ENCODE measurements around the gene METTL25B.
"Not testable (repeated sequence)": the region's sequence is repeated elsewhere in the genome, so short reads cannot be mapped to it uniquely, and the experiment has no call there.

The METTL25B gene

DNA sequence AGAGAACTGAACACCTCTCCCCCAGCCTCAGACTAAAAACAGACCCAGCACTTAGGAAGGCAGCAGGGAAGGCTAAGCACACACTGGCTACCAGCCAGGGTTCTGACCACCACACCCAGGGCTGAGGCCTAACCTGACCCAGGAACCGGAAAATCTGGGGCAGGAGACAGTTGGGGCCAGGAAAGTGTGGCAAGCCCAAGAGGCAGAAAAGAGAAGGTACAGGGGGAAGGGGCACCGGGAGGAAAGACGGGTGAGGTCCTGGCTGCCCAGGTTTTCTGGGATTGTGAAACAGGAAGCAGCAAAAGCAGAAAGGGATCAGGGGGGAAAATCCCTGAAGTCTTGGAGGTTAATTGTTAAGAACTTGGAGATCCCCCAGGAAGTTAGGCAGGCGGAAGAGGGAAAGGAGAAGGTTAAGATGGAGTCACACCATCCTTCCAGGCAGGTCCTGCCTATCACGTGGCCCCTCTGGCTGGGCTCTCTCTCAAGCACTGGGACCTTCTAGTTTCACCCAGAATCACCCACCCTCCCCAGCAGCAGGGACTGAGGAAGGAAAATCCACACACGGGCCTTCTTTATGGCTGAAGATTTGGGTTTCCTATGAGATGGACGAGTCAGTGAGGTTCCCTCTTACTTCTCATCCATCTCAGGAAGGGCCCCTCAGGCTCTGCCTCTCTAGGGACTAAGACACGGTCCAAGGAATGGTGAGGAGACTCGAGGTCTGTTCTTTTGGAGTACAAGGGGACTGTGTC, 20.6 kb downstream of the METTL25B start:
- DNase-seq (ENCODE audit: low read depth in 2 of 2), result no peak

DNA sequence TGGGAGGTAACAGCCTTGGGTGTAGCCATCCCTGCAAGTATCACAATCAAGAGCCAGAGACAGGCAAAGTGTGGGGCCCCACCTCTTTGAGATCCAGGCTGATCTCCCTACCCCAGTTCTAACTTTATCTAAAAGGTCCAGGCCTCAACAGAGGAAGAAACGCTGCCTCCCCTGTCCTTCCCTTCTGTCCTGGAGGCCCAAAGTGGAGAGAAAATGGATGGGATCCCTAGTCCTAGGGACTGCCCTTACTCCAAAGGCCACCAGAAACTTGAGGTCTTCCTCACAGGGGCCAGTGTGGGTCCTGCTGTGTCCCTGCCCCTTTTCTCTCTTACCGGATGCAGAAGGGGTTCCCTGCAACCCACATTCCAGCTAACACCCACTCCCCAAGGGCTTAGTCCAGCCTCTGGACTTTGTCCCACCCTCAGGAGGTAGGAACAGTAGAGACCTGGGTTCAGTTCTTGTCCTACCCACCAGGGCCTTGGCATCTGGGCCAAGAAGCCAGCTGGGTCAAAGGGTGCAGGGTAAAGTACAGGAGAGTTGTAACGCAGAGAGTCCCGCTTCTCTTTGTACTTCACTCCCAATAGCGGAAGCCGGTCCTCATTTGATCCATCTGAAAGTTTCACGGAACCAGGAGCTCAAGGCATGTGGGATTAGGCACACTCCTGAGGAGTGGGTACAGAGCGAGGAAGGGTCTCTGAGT, 21.3 kb downstream of the METTL25B start:
- DNase-seq (ENCODE audit: low read depth in 2 of 2), result no peak

DNA sequence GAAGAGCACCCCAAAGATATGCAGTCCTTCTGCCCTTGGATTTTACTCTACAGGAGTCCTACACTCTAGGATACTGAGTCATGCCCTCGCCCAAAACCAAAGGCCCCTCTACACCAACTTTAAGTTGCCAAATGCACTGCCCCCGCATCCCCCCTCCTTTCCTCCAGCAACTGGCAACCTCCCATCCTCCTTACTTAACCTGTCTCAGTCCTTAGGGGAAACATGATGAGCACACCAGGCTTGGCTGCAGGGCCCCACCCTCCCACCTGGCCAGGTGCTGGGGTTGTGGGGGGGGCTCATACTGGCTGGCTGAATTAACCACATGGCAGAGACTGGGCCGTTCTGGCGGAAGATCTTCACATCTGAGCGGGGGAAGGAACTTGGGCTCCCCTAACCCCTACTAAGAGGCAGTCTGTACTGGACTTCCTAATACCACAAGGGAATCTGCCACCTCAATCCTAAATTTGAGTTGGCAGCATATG, 22.0 kb downstream of the METTL25B start:
- DNase-seq (ENCODE audit: low read depth in 2 of 2), result no peak

DNA sequence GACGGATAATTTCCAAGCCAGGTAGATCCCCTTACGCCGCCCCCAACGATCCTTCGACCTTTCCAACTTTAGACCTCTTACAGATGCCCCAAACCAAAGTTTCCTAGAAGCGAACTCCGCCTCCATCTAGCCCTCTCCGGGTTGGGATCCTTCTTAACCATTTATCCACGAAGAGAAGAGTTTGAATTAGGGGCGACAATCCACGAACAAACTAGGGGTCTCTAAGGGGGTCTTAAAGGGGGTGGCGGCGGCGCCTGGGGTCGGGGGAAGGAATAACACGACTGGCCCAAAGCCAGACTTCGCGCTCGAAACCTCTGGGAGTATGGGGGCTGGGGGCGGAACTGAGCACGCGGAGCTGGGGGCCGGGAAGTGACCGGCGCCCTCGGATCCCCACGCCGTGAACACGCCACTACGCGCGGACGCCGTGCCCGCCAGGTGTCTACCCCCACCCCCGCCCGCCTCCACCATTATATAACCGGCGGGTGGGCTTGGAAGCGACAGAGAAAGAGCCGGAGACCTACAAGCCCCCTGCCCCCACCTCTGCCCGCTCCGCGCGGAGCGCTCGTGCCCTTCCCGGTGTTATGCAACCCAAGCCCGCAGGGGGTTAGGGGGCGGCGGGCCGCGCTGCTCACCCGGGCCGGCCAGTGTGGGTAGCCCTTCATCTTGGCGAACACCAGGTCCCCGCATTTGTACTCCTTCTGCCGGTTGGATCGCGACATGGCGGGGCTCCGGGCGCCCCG, 22.6 kb downstream of the METTL25B start:
- DNase-seq (ENCODE audit: low read depth in 2 of 2), result no peak

DNA sequence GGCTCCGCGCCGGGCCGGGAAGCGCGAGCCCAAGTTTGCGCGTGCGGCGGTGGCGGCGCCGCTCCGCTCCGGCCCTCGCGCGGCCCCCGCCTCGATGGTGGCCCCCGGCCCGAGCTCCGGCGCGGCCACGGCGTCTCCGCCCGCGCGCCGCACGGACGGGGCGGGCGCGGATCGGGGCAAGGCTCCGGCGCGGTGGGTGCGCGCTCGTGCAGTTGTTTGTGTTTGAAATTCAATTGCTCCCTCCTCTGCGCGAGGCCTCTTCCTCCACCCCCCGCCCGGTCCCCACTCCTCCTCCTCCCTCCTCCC, 23.1 kb downstream of the METTL25B start, which contains the start of gene HDGF:
HDGF (minus strand) TSS at position 225 of the 306 bp plus-strand sequence. CDS start 246 bp downstream, outside the sequence.
- no peak for DNase-seq (ENCODE audit: low read depth in 2 of 2)

DNA sequence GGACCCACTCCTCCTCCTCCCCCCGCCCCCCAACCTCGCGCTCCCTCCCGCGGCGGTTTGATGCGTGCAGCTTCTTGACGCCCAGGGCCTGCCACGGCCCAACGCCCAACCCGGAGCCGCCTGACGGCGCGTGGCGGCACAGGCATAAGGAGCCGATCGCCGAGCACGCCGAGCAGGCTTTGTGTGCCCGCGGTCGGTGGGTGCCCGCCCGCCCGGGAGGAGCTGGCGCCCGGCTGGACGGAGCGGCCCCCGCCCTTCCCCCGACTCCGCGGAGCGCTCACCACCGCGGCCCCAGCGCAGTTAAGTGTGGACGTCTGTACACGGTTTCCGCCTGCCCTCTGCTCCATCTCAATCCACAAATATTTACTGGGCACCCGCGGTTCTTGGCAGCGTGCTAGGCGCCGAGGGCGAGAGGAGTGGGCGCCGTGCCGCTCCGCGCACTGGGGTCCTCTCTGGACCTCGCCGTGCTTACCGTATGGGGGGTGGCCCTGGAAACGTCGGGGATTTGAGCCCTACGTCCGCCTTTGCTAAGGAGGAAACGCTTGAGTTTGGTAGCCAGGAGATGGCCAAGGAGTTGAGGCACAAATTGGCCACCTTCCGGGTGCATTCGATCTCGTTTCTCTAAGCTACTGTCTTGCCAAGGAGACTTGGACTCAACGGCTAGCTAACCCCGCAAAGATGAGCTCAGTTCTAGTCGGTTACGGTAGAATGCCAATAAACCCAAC, 23.6 kb downstream of the METTL25B start:
- DNase-seq (ENCODE audit: low read depth in 2 of 2), result peak; percentile 92 to 95

DNA sequence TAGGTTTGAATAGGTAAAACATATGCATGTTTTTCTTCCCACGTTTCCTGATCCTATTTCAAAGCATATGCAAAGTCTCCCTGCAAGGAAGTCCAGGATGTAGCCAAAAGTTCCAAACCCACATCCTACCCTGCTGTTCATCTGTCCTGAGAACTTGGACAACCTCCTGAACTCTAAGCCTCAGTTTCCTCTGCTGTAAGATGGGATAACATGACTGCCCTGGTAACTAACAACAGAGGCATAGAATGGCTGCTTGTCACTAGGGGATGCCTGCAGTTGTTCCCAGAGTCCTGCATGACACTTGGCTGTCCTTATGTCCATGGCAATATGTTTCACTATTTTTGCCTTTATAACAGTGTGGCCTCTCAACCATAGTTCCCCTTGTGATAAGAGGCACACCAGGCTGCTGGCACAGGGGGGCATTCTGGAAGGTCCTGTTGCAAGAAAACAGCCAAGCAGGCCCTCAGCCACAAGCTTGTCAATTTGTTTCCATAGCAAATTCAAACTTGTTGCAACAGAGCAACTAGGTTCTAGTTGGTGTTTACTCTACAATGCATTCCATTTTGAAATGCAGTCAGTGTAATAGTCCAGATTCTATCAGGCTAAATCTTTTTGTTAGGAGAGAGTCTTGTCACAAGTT, 24.7 kb downstream of the METTL25B start:
- DNase-seq (ENCODE audit: low read depth in 2 of 2), result no peak

DNA sequence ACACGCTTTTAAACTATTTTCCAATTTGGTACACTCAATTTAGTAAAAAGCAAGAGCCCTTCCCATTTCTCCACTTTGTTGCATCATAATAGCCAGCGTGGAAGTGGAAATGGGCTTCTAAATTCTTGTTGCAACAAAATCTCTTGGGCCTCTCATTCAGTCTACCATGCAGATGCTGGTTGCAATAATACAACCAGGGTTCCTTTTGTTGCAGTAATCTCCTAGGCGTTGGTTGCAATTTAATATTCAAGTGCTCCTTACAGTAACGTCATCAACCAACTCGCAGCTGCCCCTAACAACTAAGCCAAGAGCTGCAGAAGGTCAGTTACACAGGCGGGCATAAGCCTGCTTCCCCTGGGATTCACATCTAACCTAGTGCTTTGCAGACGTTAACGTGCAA, 25.9 kb downstream of the METTL25B start:
- DNase-seq (ENCODE audit: low read depth in 2 of 2), result no peak

DNA sequence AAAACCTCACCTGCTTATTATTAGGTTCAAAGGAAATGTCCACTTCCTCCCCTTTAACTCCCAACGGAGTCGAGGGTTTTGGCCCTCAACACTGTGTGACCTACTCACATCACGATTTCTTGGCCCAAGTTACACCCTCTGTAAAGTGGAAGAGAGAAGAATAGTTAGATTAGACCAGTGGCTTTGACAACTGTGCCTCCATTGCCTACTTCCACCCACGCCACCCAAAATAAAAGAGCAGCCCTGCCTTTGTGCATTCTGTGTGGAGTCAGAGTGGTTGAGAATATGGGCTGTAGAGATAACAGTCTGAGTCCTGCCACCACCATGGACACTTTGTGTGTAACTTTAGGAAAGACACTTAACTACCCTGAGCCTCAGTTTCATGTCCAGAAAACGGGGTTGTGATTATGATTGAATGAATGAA, 27.3 kb downstream of the METTL25B start:
- DNase-seq (ENCODE audit: low read depth in 2 of 2), result no peak

DNA sequence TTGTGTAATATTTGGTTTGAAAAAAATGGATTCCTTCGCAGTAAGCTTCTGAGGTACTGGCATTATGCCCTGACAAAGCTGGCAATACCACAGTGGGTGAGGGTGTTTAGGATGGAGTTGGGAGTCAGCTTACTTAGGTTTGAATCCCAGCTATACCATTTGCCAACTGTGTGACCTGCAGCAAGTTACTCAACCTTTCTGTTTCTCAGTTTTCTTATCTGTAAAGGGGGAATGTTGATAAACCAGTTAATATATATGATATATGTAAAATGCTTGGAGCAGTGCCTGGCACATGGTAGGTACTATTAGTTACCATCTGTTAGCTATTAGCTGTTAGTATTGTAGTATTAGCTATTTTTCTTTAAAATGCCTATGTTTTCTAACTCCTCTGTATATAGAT, 28.1 kb downstream of the METTL25B start:
- DNase-seq (ENCODE audit: low read depth in 2 of 2), result no peak

DNA sequence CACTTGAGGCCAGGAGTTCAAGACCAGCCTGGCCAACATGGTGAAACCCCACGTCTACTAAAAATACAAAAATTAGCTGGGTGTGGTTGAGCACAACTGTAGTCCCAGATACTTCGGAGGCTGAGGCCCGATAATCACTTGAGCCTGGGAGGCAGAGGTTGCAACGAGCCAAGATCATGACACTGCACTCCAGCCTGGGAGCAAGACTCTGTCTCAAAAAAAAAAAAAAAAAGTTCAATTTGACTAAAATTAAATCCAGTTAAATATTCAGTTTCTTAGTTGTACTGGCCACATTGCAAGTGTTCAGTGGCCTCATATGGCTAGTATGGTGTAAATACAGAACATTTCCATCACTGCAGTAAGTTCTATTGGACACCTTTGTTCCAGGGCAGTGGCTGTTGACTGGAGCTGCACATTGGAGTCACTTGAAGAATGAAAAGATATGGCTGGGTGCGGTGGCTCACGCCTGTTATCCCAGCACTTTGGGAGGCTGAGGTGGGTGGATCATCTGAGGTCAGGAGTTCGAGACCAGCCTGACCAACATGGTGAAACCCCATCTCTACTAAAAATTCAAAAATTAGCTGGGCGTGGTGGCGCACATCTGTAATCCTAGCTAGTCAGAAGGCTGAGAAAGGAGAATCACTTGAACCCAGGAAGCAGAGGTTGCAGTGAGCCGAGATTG, 29.4 kb downstream of the METTL25B start:
- DNase-seq (ENCODE audit: low read depth in 2 of 2), result not testable (repeated sequence)

DNA sequence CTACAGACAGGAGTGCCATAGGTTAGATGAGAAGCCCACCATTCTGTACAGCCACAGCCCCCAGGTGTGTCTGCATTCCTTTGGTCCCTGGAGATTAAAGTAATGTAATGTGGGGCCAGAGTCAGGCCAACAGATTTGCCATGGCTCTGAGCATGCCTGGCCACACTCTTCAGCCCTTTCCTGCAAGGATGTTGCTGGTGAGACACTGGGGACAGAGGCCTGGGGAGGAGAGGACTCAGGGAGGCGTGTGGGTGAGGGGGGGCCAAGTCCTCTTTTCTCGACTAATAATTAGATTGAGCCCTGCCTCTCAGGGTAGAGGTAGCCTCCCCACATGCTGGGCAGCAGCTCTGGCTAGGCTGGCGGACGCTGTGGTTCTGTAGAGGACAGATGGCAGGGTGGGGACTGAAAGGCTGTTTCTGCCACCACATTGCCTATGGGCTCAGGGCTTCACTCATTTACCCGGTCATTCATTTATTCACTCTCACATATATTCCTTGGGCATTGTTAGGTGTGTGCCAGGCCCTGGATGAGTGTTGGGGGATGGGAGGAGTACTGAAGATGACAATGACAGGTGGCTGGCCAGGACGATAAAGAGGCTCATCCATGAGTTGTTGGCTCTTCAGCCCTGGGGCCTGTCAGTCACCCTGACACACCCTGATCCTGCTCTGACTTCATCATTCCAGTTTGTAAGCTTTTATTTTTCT, 32.0 kb downstream of the METTL25B start:
- DNase-seq (ENCODE audit: low read depth in 2 of 2), result no peak

DNA sequence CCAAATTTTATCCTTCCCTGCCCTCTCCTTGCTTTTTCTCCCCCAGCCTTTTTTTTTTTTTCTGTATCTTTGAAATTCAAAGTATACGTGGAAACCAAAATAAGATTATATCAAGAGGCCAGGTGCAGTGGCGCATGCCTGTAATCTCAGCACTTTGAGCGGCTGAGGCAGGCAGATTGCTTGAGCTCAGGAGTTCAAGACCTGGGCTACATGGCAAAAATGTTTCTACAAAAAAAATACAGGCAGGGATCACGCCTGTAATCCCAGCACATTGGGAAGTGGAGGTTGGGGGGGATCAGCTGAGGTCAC, 32.5 kb downstream of the METTL25B start:
- no peak for DNase-seq (ENCODE audit: low read depth in 2 of 2)

DNA sequence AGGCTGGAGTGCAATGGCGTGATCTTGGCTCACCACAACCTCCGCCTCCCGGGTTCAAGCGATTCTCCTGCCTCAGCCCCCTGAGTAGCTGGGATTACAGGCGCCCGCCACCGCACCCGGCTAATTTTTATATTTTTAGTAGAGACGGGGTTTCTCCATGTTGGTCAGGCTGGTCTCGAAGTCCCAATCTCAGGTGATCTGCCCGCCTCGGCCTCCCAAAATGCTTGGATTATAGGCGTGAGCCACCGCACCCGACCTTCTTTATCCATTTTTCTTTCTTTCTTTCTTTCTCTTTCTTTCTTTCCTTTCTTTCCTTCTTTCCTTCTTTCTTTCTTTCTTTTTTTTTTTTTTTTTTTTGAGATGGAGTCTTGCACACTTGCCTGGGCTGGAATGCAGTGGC, 36.9 kb downstream of the METTL25B start:
- DNase-seq (ENCODE audit: low read depth in 2 of 2), result not testable (repeated sequence)

DNA sequence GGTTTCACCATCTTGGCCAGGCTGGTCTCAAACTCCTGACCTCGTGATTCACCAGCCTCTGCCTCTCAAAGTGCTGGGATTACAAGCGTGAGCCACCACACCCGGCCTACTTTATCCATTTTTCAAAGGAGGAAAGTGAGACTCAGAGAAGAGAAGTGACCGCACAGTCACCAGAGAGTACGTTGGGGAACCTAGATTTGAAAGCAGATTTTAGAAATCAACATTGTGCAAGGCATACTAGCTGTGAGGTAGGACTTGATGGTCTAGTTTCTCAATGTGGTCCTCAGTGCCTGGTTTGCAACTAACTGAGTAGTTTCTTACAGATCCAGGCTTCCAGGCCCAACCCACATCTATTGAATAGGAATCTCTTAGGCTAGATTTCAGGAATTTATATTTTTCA, 37.4 kb downstream of the METTL25B start:
- DNase-seq (ENCODE audit: low read depth in 2 of 2), result no peak

DNA sequence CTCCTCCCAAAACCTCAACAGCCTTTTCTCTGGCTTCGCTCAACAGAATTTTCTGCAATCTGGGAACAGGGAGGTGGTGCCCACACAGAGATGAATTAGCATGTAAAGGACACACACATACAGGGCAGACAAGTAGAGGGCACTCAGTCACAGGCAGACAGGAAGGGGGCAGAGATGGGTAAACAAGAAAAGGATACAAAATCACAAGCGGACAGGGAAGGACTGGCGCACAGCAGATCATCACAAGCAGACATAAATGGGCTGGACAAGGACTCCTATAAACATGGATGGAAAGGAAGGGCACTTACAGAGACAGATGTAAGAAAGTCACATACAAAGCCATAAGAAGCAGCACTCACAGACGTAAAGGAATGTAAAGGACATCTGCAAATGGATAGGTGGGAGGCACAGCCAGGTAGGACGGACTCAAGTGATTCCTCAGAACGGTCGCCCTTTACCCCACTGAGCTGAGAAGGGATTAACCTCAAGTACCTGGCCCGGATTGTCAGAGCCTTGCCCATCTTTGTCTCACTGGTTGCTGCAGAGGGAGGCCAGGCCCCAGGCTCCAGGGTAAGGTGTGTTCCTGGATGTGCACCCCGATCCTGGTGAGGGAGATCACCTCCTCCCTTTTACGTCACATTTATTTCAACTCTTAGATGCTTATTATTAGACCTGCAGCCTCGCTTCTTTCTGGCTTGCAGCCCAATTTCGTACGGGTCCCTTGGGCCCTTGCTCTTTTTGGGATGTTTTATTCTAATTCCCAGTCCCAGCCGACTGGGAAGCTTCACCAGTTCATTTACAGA, 38.2 kb downstream of the METTL25B start:
- no peak for DNase-seq (ENCODE audit: low read depth in 2 of 2)

DNA sequence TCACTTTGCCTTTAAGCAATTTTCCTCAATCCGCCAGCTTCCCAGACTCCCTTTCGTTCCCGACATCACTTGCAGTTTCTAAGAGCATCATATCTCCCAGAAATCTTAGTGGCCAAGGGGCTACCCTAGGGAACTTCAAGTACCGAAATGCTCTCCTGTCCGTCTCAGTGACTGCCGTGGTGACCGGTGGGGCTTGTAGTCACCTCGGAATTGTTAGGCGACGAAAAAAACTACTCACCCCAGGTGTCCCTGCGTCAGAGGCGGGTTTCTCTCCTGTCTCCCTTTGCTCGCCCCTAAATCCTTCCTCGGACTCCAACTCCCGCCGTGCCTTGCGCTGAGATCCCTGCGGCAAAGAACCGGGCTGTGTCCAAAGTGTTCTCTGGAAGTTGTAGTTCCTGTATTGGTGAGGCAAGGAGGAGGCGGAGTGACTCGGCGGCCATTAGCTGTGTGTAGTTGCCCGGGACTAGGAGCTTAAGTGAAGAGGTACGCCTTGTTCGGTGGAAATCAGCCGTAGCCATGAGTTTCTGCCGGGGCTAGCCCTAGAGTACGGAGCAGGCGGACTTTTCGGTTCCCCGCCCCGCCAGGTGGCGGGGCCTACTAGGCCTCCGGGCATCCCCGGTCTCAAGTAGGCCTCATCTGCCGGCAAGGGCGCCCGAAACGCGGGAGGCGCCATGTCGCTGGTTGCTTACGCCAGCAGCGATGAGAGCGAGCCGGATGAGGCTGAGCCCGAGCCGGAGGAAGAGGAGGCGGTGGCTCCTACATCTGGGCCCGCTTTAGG, 39.0 kb downstream of the METTL25B start, which contains the start of gene PRCC:
PRCC (plus strand) TSS at position 435 of the 778 bp plus-strand sequence; CDS start at position 672, 237 bp downstream.
- peak; percentile 83 to 93 for DNase-seq (ENCODE audit: low read depth in 2 of 2)

DNA sequence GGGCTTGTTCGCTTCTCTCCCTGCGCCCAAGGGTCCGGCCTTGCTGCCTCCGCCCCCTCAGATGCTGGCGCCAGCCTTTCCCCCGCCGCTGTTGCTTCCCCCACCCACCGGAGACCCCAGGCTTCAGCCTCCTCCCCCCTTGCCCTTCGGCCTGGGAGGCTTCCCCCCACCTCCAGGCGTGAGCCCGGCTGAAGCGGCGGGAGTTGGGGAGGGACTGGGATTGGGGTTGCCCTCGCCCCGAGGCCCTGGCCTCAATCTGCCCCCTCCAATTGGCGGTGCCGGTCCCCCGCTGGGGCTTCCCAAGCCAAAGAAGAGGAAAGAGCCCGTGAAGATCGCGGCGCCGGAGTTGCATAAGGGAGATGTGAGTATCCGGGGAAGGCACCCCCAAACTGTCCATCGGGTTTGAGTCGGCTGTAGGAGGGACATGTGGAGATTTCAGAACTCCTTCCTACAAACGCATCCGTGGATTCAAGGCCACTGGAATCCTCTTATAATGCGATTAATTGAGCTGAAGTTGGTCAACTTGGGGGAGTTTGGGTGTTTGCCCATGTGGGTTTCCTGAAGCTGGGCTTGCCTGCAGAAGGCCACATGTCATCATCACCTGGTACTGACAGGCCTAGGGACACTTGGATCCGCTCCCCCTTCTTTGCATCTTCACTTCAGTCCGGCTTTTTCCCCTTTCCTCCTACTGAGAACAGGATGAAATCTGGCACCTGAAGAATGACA, 39.8 kb downstream of the METTL25B start:
- no peak for DNase-seq (ENCODE audit: low read depth in 2 of 2)
